HG03565 (cell line): ENCODE results near the gene RABGAP1L.
"Not testable (repeated sequence)": the region's sequence is repeated elsewhere in the genome, so short reads cannot be mapped to it uniquely, and the experiment has no call there.

Source experiments
- ATAC-seq: cut with Tn5 transposase; IDR thresholded peaks from one replicate; pipeline ENCODE4 v1.9.1; 2021; ENCODE audit warnings: mild to moderate bottlenecking, moderate library complexity; ENCODE audit not compliant: unreplicated experiment

Gene RABGAP1L

GRCh38 chr1:174428033-174428432 lies 268.7 kb downstream of the RABGAP1L start:
- ATAC-seq: no peak

DNA sequence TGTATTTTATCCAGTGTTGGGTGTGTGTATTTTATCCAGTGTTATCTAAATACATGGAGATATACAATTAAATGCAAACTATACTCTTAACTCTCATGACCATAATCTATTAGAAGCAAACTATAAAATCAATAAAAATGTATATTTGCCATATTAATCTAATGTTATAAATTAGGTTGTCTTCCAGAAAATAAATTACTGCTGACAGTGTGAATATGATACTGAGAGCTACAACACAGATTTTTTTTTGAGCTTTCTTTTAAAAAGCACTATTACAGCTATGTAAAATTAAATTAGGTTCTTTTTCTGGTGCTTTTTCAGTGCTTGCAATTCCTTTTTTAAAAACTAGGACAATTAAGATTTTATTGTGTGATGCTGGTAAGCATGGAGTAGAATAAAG lies 269.4 kb downstream of the RABGAP1L start:
- ATAC-seq: no peak

DNA sequence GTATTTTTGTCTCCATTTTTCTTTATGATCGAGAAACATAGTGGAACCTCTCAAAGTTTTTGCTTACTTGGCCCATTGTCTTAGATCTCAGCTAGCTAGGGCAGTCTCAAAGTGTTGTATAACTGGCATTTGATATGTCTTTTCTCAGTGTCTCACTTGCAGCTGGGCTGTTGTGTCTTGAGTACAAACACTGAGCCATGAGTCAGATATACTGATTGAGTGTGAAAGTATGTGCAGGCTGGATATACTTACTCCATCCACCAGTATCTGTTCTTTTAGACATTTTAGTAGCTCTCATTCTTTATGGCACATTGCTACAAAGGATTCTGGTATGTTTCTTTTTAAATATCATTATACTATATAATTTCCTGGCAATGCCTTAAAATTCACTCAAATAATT lies 274.1 kb downstream of the RABGAP1L start:
- ATAC-seq: no peak

- ATAC-seq: no peak
Observed at GRCh38 chr1:174445351-174445750, 286.0 kb downstream of the RABGAP1L start.

- no peak for ATAC-seq
Observed at GRCh38 chr1:174445817-174446216, 286.5 kb downstream of the RABGAP1L start.

DNA sequence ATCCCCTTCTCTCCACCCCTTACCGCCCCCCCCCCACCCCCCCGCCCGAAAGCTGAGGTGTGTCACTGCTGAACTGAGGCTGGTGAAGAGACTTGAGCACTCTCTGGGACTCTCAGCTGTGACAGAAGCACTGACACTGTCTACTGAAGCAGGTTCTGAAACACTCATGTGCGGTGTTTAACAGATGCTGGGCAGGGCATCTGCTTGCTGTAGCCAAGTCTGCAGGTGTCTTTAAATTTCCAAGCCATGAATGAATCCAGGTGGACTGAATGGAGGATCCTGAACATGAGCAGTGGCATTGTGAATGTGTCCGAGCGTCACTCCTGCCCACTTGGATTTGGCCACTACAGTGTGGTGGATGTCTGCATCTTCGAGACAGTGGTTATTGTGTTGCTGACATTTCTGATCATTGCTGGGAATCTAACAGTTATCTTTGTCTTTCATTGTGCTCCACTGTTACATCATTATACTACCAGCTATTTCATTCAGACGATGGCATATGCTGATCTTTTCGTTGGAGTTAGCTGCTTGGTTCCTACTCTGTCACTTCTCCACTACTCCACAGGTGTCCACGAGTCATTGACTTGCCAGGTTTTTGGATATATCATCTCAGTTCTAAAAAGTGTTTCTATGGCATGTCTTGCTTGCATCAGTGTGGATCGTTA lies 288.7 kb downstream of the RABGAP1L start, which contains the start of gene GPR52:
Gene GPR52, plus strand, starts transcription at position 99 of the 665 bp plus-strand sequence. Its CDS starts 148 bp downstream, at position 247.
- no peak for ATAC-seq

- no peak for ATAC-seq
Observed at GRCh38 chr1:174448531-174448883, 289.2 kb downstream of the RABGAP1L start.

GRCh38 chr1:174448974-174449373 lies 289.7 kb downstream of the RABGAP1L start:
- no peak for ATAC-seq

DNA sequence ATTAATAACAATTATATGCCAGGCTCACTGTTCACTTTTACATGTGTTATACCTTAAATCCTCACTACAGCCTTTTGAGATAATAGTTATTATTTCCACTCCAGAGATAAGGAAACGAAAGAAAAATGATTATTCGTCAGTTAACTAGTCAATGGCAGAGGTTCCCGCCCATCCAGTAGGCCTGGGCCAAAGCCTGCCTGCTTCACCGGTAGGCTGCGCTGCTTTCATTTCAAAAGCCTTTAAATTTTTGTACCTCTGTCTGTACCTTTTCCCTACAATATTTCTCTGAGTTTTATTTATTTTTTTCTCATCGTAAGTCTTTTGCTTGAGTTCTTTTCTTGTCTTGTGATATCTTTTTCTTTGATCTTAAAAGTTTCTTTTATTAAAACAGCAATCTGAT lies 292.1 kb downstream of the RABGAP1L start:
- ATAC-seq: no peak

- no peak for ATAC-seq
Observed at GRCh38 chr1:174465855-174466254, 306.5 kb downstream of the RABGAP1L start.

GRCh38 chr1:174466607-174467006 lies 307.3 kb downstream of the RABGAP1L start:
- ATAC-seq: no peak

GRCh38 chr1:174469052-174469451 lies 309.7 kb downstream of the RABGAP1L start:
- no peak for ATAC-seq

- no peak for ATAC-seq
Observed at GRCh38 chr1:174469687-174470086, 310.4 kb downstream of the RABGAP1L start.

GRCh38 chr1:174479281-174479680 lies 320.0 kb downstream of the RABGAP1L start:
- no peak for ATAC-seq

DNA sequence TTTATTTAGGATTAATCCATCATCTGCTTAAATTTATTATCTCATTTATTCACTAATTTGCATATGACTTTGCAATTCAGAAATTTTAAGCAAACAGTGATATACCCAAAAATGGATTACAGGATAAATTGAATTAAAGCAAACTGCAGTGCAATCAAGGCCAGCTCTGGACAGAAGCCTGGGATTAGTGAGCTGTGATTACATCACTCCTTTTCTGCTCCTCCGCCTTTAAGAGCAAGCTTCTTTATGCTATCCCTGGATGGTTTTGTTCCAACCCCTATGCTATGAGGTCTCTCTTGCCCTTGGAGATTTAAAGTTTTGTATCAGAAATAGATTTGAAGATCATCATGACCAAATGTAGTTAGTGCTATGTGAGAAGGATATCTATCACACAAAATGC lies 321.0 kb downstream of the RABGAP1L start:
- no peak for ATAC-seq

DNA sequence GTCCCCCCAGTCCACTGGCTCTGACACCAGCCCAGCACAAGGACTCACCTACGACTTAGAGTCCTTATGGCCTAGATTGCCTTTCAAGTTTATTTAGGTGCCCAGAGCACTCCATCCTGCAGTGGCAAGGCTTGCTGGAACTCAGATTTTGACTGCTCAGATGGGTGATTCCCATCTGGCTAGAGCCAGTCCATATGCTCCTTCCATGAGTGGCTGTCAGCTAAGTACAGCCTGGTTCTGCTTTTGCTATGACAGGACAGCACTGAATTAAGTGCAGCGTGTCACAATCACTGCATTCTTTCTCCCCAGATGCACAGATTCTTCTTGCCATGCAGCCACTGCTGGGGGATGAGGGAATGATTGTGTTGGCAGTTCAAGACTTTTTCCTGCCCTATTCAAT lies 332.3 kb downstream of the RABGAP1L start:
- ATAC-seq: no peak

GRCh38 chr1:174497478-174497877 lies 338.2 kb downstream of the RABGAP1L start:
- ATAC-seq: no peak

GRCh38 chr1:174516755-174517154 lies 357.4 kb downstream of the RABGAP1L start:
- not testable (repeated sequence) for ATAC-seq

GRCh38 chr1:174519844-174520243 lies 360.5 kb downstream of the RABGAP1L start:
- no peak for ATAC-seq

DNA sequence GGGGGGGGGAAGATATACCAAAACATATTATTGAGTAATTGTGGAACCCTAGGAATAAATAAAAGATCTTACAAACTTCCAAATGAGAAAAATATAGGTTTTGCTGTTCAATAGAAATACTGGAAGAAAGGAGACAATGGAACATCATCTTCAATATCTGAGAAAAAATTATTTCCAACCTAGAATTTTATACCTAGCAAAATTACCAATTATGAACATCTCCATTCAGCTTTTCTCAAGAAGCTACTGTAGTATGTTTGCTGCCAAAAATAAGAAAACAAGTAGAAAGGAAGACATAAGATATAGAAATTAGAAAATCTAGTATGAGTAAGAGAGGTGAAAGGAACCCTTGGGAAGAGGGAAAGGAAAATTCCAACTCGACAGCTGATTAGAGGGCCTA lies 372.4 kb downstream of the RABGAP1L start:
- no peak for ATAC-seq

GRCh38 chr1:174534789-174535188 lies 375.5 kb downstream of the RABGAP1L start:
- ATAC-seq: no peak

DNA sequence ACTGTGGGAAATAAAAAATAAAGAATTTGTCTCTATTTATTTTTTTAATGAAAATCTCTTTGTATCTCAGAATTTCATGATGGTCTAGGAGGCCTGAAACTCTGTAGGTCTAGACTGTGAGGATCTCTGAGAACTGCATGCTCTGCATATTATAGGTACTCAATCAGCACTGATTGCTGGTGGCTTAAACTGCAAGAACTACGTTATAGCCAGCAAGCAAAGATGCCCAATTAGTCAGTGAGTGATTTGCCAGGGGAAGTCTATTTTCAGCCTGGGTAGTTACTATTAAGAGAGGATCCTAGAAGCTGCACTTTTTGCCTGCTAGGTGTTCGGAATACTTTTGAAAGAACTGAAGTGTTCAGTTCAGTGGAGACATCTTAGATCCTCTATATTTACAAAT lies 375.9 kb downstream of the RABGAP1L start:
- no peak for ATAC-seq

- not testable (repeated sequence) for ATAC-seq
Observed at GRCh38 chr1:174543421-174543820, 384.1 kb downstream of the RABGAP1L start.
